IPS DF 19.7 (cell line): ENCODE measurements around the gene C1orf87.
"Not testable (repeated sequence)": the region's sequence is repeated elsewhere in the genome, so short reads cannot be mapped to it uniquely, and the experiment has no call there.

Experiments
- DNase-seq: peaks from one replicate; pipeline ENCODE4 v3.0.0-alpha.2; 2013; ENCODE audit warnings: low read depth, low spot score

Gene C1orf87

DNA sequence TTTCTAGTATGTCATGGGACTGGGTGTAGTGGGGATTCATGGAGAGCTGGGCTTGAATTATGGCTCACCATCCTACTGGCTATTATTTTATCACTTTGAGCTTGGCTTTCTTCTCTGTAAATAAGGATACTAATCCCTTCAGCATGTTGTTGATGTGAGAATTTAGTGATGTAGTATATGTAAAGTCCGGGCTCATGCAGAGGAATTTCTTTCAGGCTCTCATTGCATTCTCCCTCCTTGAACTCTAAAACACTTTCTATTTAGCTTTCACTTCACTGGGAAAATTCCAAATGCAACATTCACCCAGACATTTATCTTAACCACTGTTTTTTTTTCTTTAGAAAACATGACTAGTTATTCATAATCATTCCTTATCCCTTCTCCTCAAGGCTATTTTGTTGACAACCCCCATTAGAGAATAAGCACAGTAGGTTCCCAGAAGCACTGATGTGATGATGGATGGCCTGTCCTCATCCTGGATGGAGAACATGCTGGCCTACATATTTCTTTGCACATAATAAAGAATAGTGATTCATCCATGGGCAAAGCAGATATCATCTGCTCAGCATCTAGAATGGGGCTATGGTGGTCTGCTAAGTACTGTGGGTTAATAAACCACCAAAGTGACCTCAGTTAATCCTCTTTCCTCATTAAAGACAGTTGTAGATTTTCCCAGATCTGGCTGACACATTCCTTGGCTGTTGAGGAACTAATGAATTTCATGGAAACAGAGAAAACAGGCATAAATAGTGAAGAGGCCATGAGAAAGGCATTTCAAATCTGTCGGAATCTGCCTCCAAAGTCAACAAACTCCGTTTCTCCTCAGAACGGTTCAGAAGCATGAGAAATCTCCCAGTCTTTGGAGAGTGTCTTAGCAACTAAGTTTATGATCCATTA is 79.0 kb downstream of the C1orf87 start:
- DNase-seq, result no peak

- DNase-seq, result no peak
Observed at GRCh38 chr1:59992040-59992820, 81.3 kb downstream of the C1orf87 start.

GRCh38 chr1:59990470-59990869 is 83.1 kb downstream of the C1orf87 start:
- no peak for DNase-seq

- DNase-seq, result no peak
Observed at GRCh38 chr1:59986516-59987310, 86.9 kb downstream of the C1orf87 start.

GRCh38 chr1:59985911-59986515 is 87.6 kb downstream of the C1orf87 start:
- no peak for DNase-seq

GRCh38 chr1:59979666-59980065 is 93.9 kb downstream of the C1orf87 start:
- no peak for DNase-seq

GRCh38 chr1:59978511-59978910 is 95.1 kb downstream of the C1orf87 start:
- no peak for DNase-seq

- DNase-seq, result no peak
Observed at GRCh38 chr1:59978026-59978425, 95.5 kb downstream of the C1orf87 start.

DNA sequence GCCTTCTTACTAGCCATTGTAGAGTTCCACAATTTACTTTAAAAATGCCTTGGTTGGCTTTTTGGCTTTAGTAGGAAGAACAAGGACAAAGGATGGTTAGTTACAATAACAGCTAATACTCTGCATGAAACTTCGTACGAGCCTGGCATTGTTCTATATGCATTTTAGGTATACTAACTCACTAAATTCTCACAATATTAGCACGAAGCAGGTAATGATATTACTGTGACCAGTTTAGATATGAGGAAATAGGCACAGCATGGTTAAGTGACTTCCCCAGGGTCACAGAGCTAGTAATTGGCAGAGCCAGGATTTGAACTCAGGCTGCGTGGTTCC is 96.5 kb downstream of the C1orf87 start:
- no peak for DNase-seq

GRCh38 chr1:59976194-59977074 is 97.1 kb downstream of the C1orf87 start:
- no peak for DNase-seq

DNA sequence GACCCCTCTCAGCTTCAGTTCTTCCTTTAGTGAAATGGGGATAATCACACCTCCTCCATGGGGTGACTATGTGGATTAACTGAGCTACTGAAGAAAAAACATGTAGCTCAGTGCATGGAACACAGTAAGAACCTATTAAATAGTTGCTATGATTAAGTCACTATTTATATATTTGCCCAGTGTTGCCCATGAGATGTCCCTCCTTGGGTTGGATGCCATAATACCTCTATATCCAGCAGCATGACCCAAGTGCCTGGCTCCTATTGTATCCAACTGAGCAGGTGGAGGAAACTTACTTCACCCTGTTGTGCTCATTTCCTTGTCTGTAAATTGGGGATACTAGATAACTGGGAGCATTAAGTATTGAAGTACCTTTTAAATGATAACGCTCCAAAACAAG is 99.9 kb downstream of the C1orf87 start:
- no peak for DNase-seq

DNA sequence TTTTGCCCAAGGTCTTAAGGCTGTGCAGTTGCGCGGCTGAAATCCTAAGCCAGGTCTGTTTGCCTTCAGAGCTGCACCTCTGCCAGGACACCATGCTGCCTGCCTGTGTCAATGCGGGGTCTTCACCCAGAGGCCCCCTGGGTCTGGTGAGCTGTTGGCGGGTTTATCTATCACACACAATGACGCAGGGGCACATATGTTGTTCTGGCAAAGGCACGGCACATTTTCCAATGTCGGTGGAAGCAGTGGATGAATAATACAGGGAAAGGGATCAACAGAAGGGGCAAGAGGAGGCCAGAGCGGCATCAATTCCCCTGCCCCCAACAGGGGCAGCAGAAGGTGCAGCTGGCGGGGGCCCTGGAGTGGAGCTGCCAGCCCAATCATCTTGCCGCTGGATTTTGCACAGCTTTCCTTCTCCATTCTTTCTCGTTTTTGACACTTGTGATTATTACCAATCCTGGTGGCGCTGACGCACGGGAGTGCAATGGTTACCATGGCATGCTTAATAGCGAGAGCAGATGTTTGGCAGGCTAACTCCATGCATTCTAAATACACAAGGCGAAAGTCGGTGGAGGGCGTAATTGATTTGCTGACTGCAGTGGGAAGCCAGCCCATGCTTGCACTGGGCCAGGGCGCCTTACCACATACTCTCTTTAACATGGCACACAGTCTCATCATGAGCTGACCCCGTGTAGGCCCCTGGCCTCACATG is 101.2 kb downstream of the C1orf87 start:
- DNase-seq, result no peak

GRCh38 chr1:59971464-59971911 is 102.1 kb downstream of the C1orf87 start:
- no peak for DNase-seq

DNA sequence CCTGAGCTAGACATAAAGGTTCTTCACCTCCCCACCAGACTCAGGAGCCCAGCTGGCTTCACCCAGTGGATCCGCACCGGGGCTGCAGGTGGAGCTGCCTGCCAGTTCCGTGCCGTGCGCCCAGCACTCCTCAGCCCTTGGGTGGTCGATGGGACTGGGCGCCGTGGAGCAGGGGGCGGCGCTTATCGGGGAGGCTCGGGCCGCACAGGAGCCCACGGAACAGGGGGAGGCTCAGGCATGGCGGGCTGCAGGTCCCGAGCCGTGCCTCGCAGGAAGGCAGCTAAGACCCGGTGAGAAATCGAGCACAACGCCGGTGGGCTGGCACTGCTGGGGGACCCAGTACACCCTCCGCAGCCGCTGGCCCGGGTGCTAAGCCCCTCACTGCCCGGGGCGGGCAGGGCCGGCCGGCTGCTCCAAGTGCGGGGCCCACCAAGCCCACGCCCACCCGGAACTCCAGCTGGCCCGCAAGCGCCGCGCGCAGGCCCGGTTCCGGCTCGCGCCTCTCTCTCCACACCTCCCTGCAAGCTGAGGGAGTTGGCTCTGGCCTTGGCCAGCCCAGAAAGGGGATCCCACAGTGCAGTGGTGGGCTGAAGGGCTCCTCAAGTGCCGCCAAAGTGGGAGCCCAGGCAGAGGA is 103.9 kb downstream of the C1orf87 start:
- not testable (repeated sequence) for DNase-seq

GRCh38 chr1:59968746-59969145 is 104.8 kb downstream of the C1orf87 start:
- not testable (repeated sequence) for DNase-seq

- DNase-seq, result no peak
Observed at GRCh38 chr1:59967780-59968179, 105.8 kb downstream of the C1orf87 start.

DNA sequence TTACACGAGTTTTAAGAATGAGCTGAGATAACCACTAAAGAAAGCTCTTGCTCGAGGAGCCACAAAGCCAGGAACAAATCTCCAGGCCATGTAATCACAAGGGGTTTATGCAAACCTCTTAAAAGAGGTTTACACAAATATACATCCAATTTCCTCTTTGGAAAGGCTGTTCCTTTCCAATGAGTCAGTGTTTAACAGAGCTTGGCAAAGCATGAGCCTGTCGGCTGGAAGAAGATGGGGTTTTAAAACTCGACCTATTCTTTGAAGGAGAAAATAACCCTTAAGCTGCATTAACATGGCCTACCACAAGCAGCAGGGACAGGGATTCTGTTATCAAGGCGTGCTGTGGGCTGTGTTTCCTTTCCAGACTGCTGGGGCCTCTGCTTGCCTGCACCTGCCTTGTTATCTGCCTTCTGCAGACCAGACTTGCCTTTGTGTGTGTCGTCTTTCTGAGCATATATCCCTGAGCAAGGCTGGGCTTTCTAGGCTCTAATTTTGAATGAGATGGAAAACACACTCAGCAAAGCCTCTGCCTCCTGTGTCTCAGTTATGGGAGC is 106.4 kb downstream of the C1orf87 start:
- no peak for DNase-seq

DNA sequence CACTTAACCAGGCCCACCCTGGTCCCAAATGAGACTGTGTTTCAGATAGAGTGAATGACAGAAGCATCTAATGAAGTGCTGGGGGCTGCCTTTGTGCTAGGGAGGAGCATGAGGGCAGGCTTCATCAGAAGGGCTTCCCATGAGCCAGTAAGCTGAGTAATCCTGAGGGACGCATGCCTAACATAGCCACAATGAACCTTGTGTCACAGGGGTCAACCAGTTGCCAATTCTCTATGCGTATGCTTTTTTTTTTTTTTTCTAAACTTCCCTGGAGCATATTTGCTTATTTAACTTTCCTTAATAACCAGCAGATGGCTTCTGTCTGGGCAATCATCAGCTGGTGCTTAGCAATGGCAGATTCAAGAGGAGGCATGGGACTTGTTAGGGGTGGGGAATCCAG is 121.5 kb downstream of the C1orf87 start:
- no peak for DNase-seq

- no peak for DNase-seq
Observed at GRCh38 chr1:59949648-59950047, 123.9 kb downstream of the C1orf87 start.
